Measurements from ENCODE around the gene AP2A1.

GRCh38 chr19:49832556-49832955 is 65.8 kb downstream of the AP2A1 start:
- TF ChIP-seq CTCF (IDR thresholded peaks at IDR 0.05 in 4 of 5, conservative IDR thresholded peaks at IDR 0.05 in 1 of 5) (no peak), POLR2A (IDR thresholded peaks at IDR 0.05) (no peak)
